Measurements from ENCODE around the gene L1CAM.

The L1CAM gene

DNA sequence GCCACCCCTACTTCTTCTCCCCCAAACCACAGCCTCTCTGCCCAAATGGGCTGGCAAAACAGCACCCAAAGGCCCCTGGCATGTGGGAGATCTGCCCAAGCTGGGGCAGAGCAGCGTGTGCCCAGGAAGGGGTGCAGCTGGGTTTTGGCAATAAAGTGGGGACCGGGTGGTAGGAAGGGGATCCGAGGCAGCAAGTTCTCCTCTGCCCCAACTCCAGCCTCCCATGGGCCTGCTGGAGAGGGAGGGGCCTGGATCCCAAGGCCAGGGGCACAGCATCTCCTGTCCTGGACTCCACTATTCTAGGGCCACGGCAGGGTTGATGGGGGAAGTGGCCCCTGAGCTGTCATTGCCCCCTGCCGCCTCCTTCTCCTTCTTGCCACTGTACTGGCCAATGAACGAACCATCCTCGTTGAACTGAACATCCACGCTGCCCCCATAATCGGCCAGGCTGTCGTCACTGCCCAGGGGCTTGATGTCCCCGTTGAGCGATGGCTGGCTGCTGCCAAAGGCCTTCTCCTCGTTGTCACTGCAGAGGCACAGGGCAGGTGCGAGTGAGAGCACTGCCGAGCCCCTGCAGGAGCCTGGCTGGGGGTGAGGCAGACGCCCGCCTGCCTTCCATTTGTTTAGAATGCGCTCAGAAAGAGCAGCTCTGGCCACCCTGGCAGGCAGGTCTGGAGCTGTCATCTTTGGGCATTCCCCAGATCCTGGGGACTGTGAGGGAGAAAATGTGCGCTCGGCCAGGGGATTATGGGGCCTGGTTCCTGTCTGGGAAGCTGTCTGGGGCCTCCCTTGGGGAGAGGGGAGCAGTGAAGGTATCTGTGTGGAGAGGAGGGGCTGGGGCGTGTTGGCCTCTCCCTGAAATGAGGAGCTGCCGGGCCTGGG is 23.4 kb downstream of the L1CAM start:
- DNase-seq, result no peak

DNA sequence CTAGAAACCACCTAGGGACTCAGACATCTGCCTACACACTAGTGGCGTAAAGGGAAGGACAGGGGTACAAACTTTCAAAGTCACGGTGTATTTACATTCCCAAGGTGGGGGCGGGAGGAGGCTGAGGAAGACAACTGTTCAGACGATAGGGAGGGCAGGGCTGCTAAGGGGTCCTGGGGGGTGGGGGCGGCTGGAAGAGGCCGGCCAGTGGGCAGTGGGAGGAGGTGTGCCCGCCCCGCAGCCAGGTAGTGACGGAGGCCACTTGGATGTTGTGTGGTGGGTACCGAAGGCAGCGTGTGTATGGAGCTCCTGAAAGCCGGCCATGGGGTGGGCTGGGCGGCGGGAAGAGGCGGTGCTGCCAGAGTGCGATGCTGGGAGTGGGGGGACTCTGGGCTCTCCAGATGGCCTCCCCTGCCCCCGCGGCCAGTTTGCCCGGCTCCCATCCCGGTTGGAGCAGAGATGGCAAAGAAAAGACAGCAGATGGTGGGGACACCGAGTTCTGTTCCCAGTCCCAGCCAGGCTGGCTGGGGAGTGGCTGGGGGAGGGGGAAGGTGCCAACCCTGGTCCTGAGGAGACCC is 24.2 kb downstream of the L1CAM start:
- DNase-seq, result no peak

DNA sequence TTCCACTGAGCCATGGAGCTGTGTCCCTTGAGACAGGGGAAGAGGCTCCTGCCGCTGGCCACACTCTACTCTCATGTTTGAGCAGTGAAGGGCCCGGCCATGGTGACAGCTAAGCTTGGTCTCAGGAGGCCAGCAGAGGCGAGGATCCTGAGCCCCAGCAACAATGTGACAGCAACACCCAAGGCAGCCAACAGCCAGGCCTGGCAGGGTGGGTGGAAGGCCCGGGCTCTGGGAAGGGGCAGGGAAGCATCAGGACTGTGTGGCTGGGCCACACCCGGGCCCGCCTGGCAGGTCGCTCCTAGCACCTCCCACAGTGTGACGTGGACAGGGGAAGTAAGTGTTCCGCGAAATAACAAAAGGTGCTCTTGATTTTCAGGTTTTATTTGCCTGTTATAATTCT is 24.8 kb downstream of the L1CAM start:
- DNase-seq, result no peak

DNA sequence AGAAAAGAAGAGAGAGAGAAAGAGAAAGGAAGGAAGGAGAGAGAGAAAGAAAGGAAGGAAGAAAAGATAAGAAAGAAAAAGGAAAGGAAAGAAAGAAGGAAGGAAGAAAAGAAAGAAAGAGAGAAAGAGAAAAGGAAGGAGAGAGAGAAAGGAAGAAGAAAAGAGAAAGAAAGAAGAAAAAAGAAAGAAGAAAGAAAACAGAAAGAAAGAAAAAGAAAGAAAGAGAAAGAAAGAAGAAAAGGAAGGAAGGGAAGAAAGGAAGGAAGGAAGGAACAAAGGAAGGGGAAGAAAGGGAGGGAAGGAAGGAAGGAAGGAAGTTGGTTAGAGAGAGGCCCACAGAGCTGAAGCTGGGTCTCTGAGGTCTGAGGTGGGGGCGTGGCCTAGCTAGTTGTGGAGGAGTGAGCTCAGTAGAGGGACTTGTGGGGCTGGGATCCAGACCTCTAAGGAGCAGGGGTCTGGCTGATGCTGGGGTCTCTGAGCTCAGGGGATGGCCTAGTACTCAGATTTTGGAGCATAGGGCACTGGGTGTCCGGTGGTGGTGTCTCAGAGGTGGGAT is 28.5 kb downstream of the L1CAM start:
- DNase-seq, result no peak

DNA sequence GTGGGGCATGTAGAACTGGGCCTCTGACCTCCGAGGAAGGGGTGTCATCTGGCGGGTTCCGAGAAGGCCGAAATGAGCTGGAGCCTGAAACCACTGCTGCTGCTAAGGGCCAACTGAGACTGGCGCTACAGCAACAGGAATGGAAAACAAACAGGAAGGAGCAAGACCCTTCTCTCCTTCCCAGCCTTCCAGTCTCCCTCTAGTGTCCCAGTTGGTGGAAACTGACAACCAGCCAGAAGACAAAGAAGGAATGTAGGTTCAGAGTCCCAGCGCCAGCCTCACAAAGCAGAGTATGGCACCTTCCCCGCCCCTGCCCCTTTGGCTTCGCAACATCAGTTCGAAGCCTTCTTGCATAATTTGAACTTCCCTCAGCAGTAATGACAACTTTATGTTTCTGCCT is 31.3 kb downstream of the L1CAM start:
- no peak for DNase-seq

DNA sequence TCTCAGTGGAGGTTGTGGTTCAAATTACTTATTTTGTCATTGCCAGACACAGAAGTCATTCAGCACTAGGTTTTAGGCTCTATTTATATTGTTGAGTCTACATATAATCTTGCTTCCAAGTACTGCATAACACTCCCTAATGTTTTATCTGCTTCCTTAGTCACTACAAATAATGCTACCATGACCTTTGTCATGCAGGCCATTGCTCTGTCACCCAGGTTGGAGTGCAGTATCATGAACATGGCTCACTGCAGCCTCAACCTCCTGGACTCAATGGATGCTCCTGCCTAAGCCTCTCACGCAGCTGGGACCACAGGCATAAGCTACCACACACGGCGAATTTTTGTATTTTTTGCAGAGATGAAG is 32.1 kb downstream of the L1CAM start:
- DNase-seq, result no peak

DNA sequence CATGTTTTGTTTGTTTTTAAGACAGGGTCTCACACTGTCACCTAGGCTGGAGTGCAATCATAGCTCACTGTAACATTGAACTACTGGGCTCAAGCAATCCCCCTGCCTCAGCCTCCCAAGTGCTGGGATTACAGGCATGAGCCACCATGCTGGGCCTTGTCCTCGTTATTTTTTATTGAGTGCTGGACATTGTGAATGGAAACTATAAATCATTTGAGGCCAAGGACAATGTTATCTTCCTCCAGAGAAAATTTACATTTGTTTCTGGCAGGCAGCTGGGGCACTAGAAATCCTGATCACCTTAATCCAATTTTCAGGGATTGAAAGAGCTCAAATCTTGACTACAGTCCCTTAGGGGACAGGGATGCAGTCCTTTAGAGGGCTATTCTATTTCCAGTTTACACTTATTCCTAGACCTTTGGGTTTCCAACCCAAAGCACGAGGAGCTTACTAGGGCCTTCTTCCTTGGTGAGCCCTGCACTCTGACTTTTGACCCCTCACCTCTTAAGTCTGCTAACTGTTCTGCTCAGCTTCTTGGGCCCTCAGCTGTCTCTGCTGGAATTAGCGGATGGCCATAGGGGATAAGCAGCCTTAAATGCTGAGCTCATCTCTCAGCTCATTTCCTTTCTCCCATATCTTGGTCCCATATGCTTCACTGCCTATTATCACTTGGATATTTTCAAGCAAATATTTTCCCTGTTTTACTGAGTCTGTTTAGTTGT is 32.6 kb downstream of the L1CAM start:
- DNase-seq, result no peak

DNA sequence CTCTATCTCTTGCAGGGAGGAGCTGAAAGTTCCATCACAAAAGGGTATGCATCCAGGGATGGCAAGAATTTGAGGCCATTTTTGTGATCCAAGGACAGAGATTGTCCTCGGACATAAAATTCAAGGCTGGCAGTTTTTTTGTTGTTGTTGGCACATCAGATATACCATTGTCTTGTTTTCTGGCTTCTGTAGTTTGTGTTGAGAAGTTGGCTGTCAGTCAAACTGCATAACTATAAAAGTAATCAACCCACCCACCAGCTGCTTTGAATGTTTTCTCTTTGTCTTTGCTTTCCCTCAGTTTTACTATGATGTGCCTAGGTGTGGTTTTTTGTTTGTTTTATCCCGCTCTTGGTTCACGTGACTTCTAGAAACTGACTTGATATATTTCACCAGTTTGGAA is 34.0 kb downstream of the L1CAM start:
- no peak for DNase-seq

DNA sequence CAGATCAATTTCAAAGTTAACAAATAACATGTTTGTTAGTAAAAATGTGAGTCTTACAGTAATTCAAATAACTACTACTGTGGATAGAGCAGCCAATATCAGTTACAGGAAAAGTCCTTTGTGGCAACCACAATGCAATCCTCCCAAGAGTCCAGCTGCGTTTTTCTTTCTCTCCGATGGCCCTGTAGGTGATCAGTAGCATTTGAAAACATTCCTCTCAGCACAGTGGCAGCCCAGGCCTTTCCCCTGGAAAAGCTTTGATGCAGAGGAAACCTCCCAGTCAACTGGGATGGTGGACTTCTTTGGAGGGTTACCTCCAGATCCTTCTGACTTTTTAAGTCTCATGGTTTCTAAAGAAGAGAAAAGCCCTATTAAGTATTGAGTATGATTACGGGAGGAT is 37.6 kb downstream of the L1CAM start:
- DNase-seq, result no peak

DNA sequence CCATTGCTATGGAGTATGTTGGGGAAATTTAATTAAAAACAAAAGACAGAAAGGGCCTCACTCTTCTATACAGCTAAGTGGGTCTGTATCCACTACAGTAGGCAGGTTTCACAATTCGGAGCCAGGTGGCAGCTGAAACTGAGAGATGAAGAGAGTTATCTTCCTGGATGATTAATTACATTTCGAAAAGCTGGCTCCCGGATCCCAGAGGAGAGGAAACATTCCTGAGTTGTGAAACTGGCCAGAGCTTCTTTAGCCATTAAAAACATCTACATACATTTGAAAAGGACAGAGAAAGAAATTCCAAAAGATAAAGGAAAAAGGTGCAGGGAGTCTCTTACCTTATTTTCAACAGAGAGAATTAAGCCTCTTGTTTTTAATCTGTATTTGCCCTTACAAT is 40.1 kb downstream of the L1CAM start:
- no peak for DNase-seq

DNA sequence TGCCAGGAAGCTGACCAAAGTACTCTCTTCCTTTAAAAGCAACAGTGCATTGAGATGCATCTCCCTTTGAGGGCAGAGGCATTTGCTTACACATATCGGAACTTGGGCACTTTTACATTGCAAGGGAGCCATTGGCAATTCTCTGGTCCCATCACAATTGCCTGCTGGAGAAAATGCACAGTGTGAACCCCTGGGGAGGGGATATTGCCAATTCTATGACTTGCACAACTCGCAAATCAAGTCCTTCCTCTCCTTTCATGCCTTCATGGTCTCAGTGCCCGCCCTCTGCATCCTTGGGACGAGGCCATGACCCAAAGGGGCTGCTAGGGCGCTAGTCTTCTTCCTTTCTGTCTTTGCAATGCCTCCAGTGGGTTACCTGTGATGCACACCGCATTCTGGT is 40.8 kb downstream of the L1CAM start:
- no peak for DNase-seq

DNA sequence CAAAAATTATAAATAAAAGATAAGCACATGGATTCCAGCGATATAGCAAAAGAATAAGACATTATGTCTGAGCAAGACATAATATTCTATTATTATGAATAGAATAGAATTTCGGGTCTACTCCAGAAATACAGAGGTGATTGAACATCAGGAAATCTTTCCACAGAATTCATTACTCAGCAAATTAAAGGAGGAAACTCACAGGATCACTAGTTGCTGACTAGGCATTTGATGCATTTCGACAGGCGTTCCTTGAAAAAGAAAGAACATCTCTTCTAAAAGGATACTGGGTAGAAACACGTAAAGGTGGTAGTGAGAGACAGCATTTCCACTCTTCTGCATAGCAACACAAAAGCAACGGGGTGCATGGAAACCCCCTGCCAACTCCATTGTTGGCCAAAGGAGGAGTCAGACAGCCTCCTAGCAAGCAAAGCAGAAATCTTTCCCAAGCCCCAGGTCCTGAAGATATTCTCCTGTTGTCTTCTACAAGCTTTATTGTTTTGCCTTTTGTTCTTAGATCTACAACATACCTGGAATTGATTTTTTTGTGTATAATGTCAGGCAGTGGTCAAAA is 41.4 kb downstream of the L1CAM start:
- no peak for DNase-seq

DNA sequence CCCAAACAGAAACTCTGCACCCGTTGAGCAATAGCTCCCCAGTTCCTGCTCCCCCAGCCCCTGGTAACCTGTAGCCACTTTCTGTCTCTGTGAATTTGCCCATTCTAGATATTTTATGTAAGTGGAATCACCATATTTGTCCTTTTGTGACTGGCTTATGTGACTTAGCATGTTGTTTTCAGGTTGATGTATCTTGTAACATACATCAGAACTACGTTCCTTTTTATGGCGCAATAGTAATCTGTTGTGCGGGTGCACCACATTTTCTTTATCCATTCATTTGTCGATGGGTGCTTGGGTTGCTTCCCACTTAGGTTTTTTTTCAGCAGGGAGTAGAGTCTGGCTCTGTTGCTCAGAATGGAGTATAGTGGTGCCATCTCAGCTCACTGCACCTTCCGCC is 49.1 kb downstream of the L1CAM start:
- DNase-seq, result no peak

DNA sequence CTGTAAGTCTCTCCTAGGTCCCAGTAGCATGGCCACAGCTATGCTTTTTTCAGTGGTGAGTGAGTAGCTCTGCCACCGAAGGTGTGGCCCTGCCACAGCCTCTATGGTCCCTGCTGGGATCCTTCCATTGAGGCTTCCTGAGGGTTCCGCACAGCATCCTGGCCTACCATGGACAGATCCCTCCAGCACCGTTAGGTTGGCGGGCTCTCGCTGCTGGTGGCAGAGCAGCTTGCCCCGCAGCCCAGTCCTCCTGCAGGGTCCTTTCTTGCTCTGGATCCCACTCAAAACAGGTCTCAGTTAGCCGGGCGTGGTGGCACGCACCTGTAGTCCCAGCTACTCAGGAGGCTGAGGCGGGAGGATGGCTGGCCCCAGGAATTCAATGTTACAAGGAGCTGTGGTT is 53.2 kb downstream of the L1CAM start:
- DNase-seq, result no peak

DNA sequence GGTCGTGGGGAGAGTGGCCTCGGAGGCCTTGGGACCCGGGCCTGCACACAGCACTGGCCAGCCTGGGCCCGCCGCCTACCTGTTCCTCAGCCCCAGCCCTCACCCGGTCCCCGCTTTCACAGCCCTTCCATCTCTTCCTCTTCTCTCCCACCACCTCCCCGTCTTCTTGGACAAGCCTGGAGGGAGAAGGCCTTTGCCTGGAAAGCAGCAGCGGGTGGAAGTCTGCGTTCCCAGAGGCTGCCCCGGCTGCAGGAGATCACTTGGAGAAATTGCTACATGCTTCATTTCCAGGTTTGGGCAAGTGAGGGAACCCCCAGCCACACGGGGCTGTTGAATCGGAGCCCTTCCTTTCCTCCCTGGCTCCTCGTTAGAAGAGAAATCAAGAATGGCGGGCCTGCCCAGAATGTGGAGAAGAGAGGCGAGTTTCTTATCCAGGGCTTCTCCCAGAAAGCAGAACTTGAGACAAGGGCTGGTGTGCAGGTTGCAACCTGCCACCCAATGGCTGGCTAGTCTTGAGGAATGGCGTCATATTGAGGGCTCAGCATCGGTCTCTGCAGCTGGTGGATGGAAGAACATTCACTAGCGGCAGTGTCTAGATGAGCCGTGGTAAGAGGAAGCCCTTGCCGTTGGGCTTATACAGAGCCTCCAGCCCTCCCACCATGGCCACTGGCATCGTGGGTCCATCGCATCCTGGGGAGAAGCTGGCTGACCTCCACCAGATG is 54.4 kb downstream of the L1CAM start:
- no peak for DNase-seq

DNA sequence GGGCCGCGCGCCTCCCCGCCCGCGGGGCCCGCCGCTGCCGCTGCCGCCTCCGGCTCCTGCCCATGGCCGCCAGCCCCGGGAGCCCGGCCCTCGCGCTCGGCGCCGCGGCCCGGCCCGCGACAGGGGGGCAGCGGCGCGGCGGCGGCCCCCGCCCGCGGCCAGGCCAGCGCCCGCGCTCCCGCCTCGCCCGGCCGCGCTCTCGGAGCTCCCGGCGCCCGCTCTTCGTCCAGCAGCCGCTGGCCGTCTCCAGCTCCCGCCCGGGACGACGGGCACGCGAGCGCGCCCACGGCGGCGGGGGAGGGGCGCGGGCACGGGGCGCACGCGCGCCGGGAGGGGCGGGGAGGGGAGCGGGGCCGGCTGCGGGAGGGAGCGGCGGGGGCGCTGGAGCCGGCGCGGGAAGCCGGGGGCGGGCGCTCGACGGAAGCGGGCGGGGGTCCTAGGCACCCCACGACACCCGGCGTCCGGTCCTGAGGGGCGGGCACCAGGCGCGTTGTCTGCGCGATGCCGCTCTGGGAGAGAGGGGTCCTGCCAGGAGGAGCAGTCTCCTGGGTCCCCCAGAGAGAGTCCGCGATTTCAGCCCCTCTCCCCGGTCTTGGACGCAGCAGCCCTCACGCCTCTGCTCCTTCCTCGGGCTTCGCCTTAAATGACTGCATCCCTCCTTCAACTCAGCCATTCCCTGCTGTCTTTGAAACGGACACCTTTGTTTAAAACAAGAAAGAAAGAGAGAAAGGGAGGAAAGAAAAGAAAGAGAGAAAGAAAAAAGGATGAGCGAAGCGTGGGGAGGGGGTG is 55.1 kb downstream of the L1CAM start:
- no peak for DNase-seq

DNA sequence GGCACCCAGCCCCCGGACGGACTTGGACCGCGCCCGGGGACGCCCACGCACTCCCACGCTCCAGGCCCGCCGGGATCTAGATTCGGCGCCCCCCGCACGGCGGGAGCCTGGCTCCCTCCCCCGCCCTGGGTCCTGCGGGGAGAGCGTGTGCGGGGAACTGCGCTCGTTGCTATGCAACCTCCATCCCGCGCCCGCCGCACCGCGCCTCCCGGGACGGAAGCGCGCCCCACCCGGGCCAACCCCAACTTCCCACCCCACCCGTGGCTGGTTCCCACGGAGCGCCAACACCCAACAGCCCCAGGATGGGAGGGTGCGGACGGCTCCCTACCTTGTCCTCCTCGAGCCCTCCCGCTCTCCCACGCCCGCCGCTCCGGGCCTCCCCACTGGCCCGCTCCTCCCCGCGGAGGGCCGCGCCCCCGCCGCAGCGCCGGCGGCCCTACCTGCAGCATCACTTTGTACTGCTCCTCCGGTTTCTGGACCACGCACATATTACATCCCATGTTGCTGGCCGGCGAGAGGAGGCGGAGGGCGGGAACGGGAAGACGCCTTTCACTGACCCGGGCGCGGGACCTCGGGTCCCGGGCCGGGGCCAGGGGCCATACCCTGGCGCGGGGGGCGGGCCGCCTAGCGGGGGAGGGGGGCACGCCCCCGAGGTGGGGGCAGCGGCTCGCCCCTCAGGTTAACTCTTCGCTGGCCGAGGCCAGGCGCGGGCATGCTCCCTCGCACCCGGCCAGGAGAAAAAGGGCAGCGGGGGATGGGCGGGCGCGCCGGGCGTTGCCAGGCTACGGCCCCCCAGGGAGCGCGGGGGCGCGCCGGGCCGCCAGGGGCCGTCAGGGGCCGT is 56.0 kb downstream of the L1CAM start, which contains the start of gene PDZD4:
Gene PDZD4, minus strand, starts transcription at position 746 of the 841 bp plus-strand sequence. Its CDS starts 246 bp downstream, at position 500.
- DNase-seq, result no peak

DNA sequence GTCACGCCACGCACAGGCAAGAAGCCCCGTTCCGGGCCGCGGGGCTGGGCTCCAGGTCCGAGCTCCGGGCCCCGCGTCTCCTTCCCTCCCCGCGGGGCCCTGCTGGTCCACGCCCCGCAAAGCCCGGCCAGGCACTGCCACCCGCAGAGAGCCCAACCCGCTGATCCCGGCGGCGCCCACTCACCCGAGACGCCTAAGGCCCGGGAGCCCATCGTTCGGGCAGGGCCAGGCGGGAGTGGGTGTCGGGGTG is 56.5 kb downstream of the L1CAM start:
- DNase-seq, result no peak

DNA sequence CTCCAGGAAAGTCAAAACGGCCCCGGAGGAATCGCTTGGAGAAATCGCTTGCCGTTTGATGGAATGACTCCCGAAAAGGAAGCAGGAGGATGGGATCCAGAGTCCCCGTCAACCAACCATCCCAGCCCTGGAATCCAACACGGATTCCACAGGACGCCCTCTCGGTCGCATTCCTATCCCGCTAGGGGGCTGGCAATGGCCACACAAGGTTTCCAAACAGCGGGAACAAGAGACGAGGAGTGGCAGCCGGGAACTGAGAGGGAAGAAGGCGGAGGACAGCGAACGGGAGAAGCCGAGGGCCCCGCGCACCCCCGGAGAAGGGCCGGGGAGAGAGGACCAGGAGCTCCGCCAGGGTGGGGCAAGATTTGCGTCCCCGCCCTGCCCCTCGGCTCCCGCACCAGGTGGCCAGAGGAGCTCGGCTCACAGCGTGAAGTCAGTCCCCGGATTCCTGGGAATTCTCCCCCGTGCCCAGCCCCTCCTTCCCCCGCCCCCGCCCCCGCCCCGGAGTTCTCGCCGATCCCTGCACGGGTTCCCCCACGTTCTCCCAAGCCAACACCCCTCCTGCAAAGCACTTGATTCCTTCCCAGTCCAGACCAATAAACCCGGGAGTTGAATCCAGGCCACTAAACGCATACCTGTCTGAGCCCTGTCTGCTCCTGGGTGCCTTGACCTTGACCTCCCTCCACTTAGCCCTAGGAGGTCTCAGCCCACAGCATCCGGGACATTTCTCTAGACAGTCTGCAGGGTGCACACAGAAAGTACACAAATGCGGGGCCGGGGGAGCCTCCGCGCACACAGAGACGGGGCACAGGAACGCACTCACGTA is 57.0 kb downstream of the L1CAM start:
- DNase-seq, result peak; percentile 16

DNA sequence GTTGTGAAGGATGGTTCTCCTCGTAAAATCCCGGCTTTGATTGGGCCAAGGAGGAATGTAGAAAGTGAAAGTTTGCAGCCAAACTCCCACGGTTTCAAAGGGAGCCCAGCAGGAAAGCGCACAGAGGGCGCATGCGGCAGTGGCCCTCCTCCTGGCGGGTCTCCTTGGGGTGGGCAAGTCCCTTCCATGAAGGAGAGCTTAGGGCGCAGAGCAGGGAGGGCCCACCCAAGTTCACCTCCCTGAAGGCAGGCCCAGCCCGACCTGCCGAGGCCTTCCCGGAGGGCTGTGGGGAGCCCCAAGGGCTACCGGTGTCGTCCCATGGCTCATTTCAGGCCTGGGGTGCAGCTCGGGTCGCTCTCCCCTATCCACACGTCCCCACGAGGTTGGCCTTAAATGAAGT is 57.7 kb downstream of the L1CAM start:
- no peak for DNase-seq

Data from fibroblast of skin of abdomen (primary cell).